ENCODE measurements around the gene NEFH.

The NEFH gene

DNA sequence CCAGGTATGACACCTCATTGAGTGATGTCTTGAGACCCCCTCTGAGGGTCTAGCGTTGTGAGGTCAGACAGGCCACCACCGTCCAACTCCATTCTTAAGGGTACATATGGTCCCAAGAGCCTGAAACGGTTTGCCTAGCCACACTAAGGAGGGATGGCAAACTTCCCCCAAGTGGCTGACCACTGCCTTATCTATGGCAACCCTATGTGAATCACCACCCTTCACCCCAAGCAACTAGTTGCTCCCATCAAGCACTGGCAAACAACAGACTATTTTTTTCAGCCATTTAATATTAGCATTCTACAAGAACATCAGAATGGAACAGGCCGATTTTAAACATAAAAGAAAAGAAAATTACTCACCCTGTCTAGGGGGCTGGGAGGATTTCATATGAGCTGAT lies 50.7 kb downstream of the NEFH start:
- TF ChIP-seq CTCF (conservative IDR thresholded peaks at IDR 0.05) = no peak
- no peak for TF ChIP-seq ZFX (IDR thresholded peaks at IDR 0.05)
- H3K27ac ChIP-seq = no peak overlapping the region

DNA sequence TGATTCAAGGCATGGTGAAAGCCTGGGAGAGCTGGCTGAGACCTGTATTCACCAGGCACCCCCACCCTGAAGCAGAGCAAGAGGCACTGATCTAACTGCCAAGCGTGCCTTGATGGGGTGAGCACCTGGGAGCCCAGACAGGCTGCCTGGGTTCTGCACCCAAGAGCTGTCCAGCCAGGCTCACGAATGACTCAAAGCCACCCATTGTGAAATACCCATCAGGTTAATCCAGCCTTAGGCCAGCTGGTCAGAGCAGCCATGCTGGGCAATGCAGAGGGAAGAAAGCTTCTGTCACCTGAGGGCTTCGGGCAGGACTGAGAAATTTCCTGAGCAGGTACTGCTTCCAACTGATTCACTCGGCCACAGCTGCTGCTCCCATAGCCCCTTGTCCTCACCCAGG lies 51.4 kb downstream of the NEFH start:
- no peak overlapping the region for H3K27ac ChIP-seq
- TF ChIP-seq ZFX (IDR thresholded peaks at IDR 0.05) = no peak
- no peak for TF ChIP-seq CTCF (conservative IDR thresholded peaks at IDR 0.05)

GRCh38 chr22:29536411-29536810 lies 56.4 kb downstream of the NEFH start:
- TF ChIP-seq CTCF (conservative IDR thresholded peaks at IDR 0.05) (no peak), ZFX (IDR thresholded peaks at IDR 0.05) (no peak)
- no peak overlapping the region for H3K27ac ChIP-seq

DNA sequence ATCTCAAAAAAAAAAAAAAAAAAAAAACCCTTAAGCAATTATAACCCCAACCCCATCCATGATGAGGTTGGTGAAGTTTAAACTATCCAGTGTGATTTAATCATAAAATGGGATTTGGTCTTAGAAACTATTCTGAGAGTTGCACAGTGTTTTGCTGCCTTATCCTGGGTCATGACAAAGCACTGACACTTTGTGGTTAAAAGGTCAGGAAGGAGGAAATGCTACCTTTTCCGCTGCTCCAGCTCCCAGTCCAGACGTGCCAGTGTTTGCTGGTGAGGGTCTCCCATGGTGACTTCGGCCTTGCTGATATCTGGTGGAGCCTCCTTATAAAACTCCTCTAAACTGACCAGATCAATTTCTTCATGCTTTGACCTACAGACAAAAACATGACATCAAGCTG lies 59.1 kb downstream of the NEFH start:
- H3K27ac ChIP-seq = no peak overlapping the region

More for the DNA sequence above, 59.1 kb downstream of the NEFH start:
- no peak for TF ChIP-seq CTCF (conservative IDR thresholded peaks at IDR 0.05)
- no peak for TF ChIP-seq ZFX (IDR thresholded peaks at IDR 0.05)

Measured in C4-2B (cell line).